ENCODE measurements around the gene EXOC3L4. TPM values are rescaled to one million over a fixed set of nuclear protein-coding genes. Genes with fewer than 3 reads are reported as not detected.
"Not testable (repeated sequence)": the region's sequence is repeated elsewhere in the genome, so short reads cannot be mapped to it uniquely, and the experiment has no call there.

Gene EXOC3L4
- polyA plus RNA-seq, 1 of the 3 experiments (the other 2 are of a cell fraction) = 0.46 TPM

DNA sequence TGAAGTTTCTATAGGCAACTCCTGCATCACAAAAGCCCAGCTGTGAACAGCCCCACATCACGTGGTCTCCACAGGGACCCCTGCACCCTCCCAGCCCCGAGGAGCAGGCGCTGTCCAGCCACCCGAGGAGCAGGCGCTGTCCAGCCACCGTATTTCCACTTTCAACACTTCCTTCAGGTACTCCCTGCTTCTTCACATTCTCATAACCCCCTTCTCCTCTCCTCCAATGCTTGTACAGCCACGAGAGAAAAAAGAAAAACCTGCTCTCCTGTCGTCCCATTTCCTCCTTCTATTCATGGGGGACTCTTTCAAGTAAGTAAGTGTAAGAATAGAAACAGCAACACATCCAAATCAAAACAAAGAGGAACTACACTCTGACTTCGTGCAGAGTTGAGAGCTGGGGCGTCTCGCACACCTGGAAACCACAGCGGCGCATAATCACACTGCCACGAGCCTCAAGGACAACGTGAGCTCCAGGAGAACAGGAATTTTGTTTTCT, 49.1 kb upstream of the EXOC3L4 start:
- H3K9me2 ChIP-seq = no peaks in the 10 kb centered on the region
- no peak overlapping the region for H3K4me2 ChIP-seq
- TF ChIP-seq, protein P1, sequence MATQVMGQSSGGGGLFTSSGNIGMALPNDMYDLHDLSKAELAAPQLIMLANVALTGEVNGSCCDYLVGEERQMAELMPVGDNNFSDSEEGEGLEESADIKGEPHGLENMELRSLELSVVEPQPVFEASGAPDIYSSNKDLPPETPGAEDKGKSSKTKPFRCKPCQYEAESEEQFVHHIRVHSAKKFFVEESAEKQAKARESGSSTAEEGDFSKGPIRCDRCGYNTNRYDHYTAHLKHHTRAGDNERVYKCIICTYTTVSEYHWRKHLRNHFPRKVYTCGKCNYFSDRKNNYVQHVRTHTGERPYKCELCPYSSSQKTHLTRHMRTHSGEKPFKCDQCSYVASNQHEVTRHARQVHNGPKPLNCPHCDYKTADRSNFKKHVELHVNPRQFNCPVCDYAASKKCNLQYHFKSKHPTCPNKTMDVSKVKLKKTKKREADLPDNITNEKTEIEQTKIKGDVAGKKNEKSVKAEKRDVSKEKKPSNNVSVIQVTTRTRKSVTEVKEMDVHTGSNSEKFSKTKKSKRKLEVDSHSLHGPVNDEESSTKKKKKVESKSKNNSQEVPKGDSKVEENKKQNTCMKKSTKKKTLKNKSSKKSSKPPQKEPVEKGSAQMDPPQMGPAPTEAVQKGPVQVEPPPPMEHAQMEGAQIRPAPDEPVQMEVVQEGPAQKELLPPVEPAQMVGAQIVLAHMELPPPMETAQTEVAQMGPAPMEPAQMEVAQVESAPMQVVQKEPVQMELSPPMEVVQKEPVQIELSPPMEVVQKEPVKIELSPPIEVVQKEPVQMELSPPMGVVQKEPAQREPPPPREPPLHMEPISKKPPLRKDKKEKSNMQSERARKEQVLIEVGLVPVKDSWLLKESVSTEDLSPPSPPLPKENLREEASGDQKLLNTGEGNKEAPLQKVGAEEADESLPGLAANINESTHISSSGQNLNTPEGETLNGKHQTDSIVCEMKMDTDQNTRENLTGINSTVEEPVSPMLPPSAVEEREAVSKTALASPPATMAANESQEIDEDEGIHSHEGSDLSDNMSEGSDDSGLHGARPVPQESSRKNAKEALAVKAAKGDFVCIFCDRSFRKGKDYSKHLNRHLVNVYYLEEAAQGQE (IDR thresholded peaks at IDR 0.05; ENCODE audit: low read depth, low read length) = peak; percentile 86
- TF ChIP-seq SMC3 (IDR thresholded peaks at IDR 0.05; ENCODE audit: low read depth, low read length) = no peak
- no peaks in the 10 kb centered on the region for H3K27me3 ChIP-seq (ENCODE audit: insufficient read depth)
- no peak overlapping the region for H3K27ac ChIP-seq (ENCODE audit: low read depth in 2 of 2, low read length in 1 of 2)
- WGBS (ENCODE audit: low lambda C conversion rate) = 91% methylated on average over 15 of the region's 15 CpGs
- H3K4me1 ChIP-seq (ENCODE audit: control insufficient read depth in 1 of 2, insufficient read depth in 2 of 2, low read depth in 1 of 2, low read length in 1 of 2) = peaks cover 0 to 6% of the 10 kb centered on the region in 2 experiments; a peak in 1 of 4 replicates
- H4K20me1 ChIP-seq (ENCODE audit: insufficient read depth) = peaks cover 98% of the 10 kb centered on the region
- DNase-seq = no peak
- CTCF ChIA-PET = interaction anchor here (3.3 kb wide), 1 partner anchor 11 kb away, joined by 12 read pairs; the partner anchor contains the start of gene CDC42BPB
- H3K36me3 ChIP-seq (replicated peaks in 1 of 2; ENCODE audit: control insufficient read depth in 1 of 2, insufficient read depth in 2 of 2, low read length in 1 of 2) = peaks cover 7 to 22% of the 10 kb centered on the region in 2 experiments
- no peaks in the 10 kb centered on the region for H3K9me3 ChIP-seq
- H3K4me3 ChIP-seq (ENCODE audit: low read depth in 2 of 2, low read length in 1 of 2) = no peak overlapping the region
- H2AFZ ChIP-seq (ENCODE audit: low read depth) = no peak overlapping the region
- no peak overlapping the region for H3K9ac ChIP-seq
- no peaks in the 10 kb centered on the region for H3F3A ChIP-seq (replicated peaks; ENCODE audit: insufficient read depth)
- peaks cover 100% of the 10 kb centered on the region for H3K79me2 ChIP-seq (ENCODE audit: insufficient read depth)
- POLR2A ChIA-PET = no interaction called here

DNA sequence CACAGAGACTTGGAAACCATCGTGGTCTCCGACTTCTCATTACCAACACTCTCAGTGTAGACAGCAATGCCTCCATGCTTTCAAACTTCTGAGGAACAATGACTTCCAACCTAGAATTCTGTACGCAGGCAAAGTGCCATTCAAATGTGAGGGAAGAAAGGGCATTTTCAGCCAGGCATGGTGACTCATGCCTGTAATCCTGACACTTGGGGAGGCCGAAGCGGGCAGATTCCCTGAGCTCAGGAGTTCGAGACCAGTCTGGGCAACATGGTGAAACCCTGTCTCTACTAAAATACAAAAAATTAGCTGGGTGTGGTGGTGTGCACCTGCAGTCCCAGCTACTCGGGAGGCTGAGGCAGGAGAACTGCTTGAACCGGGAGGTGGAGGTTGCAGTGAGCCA, 47.1 kb upstream of the EXOC3L4 start:
- Histone ChIP-seq H3K79me2 (ENCODE audit: insufficient read depth) (peaks cover 100% of the 10 kb centered on the region), H4K20me1 (ENCODE audit: insufficient read depth) (peaks cover 98% of the 10 kb centered on the region)
- H3K4me2 ChIP-seq; H3K4me3 ChIP-seq (ENCODE audit: low read depth in 2 of 2, low read length in 1 of 2); H3F3A ChIP-seq (replicated peaks; ENCODE audit: insufficient read depth); H3K36me3 ChIP-seq (replicated peaks in 1 of 2; ENCODE audit: control insufficient read depth in 1 of 2, insufficient read depth in 2 of 2, low read length in 1 of 2); H2AFZ ChIP-seq (ENCODE audit: low read depth); DNase-seq; H3K9ac ChIP-seq; H3K9me3 ChIP-seq; H3K9me2 ChIP-seq; H3K4me1 ChIP-seq (ENCODE audit: control insufficient read depth in 1 of 2, insufficient read depth in 2 of 2, low read depth in 1 of 2, low read length in 1 of 2); H3K27ac ChIP-seq (ENCODE audit: low read depth in 2 of 2, low read length in 1 of 2); POLR2A ChIA-PET; H3K27me3 ChIP-seq (ENCODE audit: insufficient read depth): not testable (repeated sequence)
- CTCF ChIA-PET = interaction anchor here (0.7 to 2.1 kb wide), 4 partner anchors 9 to 244 kb away, joined by 3 to 6 read pairs (median 3); no protein-coding TSS in a partner anchor
- 89% methylated on average over 5 of the region's 8 CpGs for WGBS (ENCODE audit: low lambda C conversion rate)

GRCh38 chr14:103050935-103051334, 43.6 kb upstream of the EXOC3L4 start:
- ChIA-PET CTCF (interaction anchor here (1.5 kb wide), 1 partner anchor 25 kb away, joined by 5 read pairs; no protein-coding TSS in a partner anchor), POLR2A (no interaction called here)
- H3K9me2 ChIP-seq = no peaks in the 10 kb centered on the region
- H3F3A ChIP-seq (replicated peaks; ENCODE audit: insufficient read depth) = no peaks in the 10 kb centered on the region
- peaks cover 14 to 16% of the 10 kb centered on the region in 2 experiments; a peak in 2 of 4 replicates for H3K4me1 ChIP-seq (ENCODE audit: control insufficient read depth in 1 of 2, insufficient read depth in 2 of 2, low read depth in 1 of 2, low read length in 1 of 2)
- H3K79me2 ChIP-seq (ENCODE audit: insufficient read depth) = peaks cover 100% of the 10 kb centered on the region
- H4K20me1 ChIP-seq (ENCODE audit: insufficient read depth) = peaks cover 98% of the 10 kb centered on the region
- no peak overlapping the region for H3K4me2 ChIP-seq
- no peaks in the 10 kb centered on the region for H3K27me3 ChIP-seq (ENCODE audit: insufficient read depth)
- H3K4me3 ChIP-seq (ENCODE audit: low read depth in 2 of 2, low read length in 1 of 2) = no peak overlapping the region
- no peak overlapping the region for H2AFZ ChIP-seq (ENCODE audit: low read depth)
- H3K9me3 ChIP-seq = no peaks in the 10 kb centered on the region
- WGBS (ENCODE audit: low lambda C conversion rate) = 94% methylated on average over 5 of the region's 5 CpGs
- H3K36me3 ChIP-seq (replicated peaks in 1 of 2; ENCODE audit: control insufficient read depth in 1 of 2, insufficient read depth in 2 of 2, low read length in 1 of 2) = peaks cover 5 to 10% of the 10 kb centered on the region in 2 experiments
- H3K9ac ChIP-seq = no peak overlapping the region
- no peak for TF ChIP-seq MEF2A (IDR thresholded peaks at IDR 0.05; ENCODE audit: borderline replicate concordance, low read depth)
- TF ChIP-seq TCF12 (IDR thresholded peaks at IDR 0.05) = no peak
- TF ChIP-seq, protein P2, sequence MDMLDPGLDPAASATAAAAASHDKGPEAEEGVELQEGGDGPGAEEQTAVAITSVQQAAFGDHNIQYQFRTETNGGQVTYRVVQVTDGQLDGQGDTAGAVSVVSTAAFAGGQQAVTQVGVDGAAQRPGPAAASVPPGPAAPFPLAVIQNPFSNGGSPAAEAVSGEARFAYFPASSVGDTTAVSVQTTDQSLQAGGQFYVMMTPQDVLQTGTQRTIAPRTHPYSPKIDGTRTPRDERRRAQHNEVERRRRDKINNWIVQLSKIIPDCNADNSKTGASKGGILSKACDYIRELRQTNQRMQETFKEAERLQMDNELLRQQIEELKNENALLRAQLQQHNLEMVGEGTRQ (IDR thresholded peaks at IDR 0.05; ENCODE audit: borderline replicate concordance, low read depth, low read length) = no peak
- no peak for TF ChIP-seq RXRA (IDR thresholded peaks at IDR 0.05; ENCODE audit: borderline replicate concordance, low read depth)
- no peak for TF ChIP-seq TEAD4 (IDR thresholded peaks at IDR 0.05; ENCODE audit: borderline replicate concordance, insufficient read depth)
- TF ChIP-seq, protein P1 (IDR thresholded peaks at IDR 0.05; ENCODE audit: low read depth, low read length) = no peak
- no peak for TF ChIP-seq EP300 (IDR thresholded peaks at IDR 0.05; ENCODE audit: borderline replicate concordance in 1 of 2, low read depth in 1 of 2, low read length in 1 of 2)
- TF ChIP-seq EZH2phosphoT487 (IDR thresholded peaks at IDR 0.05; ENCODE audit: borderline replicate concordance, low read depth) = no peak
- no peak overlapping the region for H3K27ac ChIP-seq (ENCODE audit: low read depth in 2 of 2, low read length in 1 of 2)
- DNase-seq = no peak

All from SK-N-SH (cell line).